HG03354 (cell line): ENCODE results near the gene RGPD3.
"Not testable (repeated sequence)": the region's sequence is repeated elsewhere in the genome, so short reads cannot be mapped to it uniquely, and the experiment has no call there.

Experiments
- ATAC-seq: cut with Tn5 transposase; IDR thresholded peaks from one replicate; pipeline ENCODE4 v1.9.1; 2021; ENCODE audit warnings: mild to moderate bottlenecking; ENCODE audit not compliant: unreplicated experiment, poor library complexity, severe bottlenecking

Gene RGPD3

DNA sequence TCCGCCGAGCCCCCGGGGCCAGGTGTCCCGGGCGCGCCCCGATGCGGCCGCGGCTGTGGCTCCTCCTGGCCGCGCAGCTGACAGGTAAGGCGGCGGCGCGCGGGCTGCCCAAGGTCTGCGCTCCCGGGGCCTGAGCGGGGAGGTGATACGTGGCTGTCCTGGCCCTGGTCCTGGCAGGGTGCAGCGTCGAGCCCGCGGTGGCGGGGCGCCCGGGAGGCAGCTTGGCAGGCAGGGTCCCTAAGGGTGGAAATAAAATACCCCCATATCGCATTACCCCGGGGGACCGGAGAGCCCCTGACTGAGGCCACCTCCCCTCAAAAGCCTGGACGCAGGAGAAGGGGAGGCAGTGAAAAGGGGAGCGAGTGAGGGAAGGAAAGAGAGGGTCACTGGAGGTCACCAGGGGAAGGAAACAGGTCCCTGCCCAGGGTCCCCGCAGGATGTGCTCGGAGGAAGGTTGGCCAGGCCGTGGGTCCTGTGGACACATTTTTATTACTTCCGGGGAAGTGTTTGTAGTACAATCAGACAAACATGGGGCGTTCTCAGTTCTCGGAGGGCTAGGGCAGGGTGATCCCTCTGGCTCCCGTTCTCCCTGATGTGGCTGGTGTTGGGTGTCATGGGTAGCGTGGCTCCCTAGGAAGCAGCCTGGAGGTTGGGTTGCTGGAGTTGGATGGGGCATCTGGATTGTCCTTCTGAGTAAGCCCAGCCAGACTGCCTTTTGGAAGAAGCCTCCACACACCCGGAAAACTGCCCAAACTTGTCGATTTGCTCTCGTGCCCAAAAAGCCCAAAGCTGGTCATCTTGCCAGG is 19.4 kb upstream of the RGPD3 start:
- ATAC-seq, result not testable (repeated sequence)

- not testable (repeated sequence) for ATAC-seq
Observed at GRCh38 chr2:106486551-106487385, 18.6 kb upstream of the RGPD3 start, which contains the start of gene CD8B2. TSS of gene CD8B2 (plus strand) at chr2:106487364. CDS start at chr2:106487427, 63 bp downstream.

- not testable (repeated sequence) for ATAC-seq
Observed at GRCh38 chr2:106479563-106479962, 11.3 kb upstream of the RGPD3 start.

- not testable (repeated sequence) for ATAC-seq
Observed at GRCh38 chr2:106477647-106478046, 9.4 kb upstream of the RGPD3 start.

DNA sequence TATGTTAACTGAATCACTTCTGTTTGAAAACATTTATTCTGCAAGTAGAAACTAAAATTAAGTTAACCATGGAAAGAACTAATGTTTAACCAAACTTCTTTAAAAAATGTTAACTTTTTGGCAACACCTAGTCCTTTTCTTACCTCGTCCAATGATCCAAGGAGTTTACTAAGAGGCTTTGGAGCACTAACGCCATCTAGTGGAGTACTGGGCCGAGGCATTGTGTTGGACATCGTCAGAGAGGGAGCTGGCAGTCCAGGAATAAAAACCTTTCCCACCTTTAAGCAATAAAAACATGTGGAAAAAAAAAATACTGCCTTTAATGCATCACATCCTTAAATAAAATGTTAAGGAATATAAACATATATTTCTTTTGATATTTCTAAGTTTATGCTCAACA is 2.4 kb upstream of the RGPD3 start:
- ATAC-seq, result peak; percentile 68

DNA sequence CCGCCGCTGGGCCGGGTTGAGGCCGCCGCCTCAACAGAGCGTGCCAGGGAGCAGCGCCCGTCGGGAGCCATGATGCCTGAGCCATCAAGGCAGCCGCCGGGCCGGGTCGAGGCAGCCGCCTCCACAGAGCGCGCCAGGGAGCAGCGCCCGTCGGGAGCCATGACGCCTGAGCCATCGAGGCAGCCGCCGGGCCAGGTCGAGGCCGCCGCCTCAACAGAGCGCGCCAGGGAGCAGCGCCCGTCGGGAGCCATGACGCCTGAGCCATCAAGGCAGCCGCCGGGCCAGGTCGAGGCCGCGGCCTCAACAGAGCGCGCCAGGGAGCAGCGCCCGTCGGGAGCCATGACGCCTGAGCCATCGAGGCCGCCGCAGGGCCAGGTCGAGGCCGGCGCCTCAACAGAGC is 697 bp downstream of the RGPD3 start:
- not testable (repeated sequence) for ATAC-seq

DNA sequence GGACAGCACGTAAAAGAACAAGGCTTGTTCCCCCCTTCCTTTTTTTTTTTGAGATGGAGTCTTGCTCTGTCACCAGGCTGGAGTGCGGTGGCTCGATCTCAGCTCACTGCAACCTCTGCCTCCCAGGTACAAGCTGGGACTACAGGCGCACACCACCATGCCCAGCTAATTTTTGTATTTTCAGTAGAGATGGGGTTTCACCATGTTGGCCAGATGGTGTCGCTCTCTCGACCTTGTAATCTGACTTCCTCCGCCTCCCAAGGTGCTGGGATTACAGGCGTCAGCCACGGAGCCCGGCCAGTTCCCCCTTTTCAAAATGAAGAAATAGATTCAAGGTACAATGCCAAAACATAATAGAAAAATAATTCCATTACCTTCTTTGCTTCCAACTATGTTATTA is 6.3 kb downstream of the RGPD3 start:
- ATAC-seq, result not testable (repeated sequence)

GRCh38 chr2:106390680-106391079 is 77.5 kb downstream of the RGPD3 start:
- ATAC-seq, result not testable (repeated sequence)

DNA sequence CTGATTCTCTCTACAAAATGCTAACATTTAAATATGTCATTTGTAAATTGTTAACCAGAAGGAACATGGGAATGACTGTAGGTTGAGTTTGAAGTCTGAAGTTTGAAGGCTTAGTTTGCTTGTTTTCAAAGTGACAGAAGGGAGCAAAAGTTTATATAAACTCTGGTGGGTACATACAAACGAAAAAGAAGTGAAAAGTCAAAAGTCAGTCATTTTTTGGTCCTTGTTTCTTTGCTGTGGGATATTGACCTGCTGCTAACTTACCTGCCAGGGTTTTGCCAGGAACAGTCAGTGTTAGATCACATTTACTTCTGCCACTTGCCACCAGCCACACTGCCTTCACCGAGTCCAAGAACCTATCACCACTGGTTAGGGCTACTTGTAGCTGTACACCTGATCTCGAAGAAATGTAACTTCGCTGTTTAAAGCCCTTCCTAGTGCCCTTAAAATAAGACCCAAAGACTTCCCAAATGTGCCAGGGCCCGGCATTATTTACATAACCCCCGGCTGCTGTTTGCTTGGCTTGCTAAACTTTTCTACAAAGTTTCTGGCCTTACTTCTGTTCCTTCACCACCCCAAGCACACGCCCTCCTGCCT is 79.3 kb downstream of the RGPD3 start:
- ATAC-seq, result not testable (repeated sequence)

GRCh38 chr2:106384548-106384947 is 83.7 kb downstream of the RGPD3 start:
- ATAC-seq, result not testable (repeated sequence)

- ATAC-seq, result not testable (repeated sequence)
Observed at GRCh38 chr2:106381867-106382266, 86.3 kb downstream of the RGPD3 start.

- ATAC-seq, result not testable (repeated sequence)
Observed at GRCh38 chr2:106379567-106379966, 88.6 kb downstream of the RGPD3 start.

DNA sequence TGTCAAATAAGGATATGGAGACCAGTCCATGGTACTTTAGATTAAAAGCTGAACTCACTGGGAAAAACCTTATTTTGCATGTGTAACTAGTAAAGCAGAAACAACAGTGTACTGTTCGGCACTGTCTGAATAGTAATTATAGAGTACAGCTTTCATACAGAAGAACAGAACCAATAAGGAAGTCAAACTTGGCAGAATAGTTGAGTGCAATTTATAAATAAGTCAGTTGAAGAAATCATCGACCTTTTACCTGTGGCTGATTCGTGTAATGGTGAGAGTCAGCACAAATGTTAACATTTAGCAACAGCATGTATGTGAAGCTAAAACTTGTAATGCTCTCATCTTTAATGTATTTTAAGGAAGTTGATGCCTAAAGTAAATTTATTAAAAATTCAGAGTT is 99.0 kb downstream of the RGPD3 start:
- peak; percentile 76 for ATAC-seq

- no peak for ATAC-seq
Observed at GRCh38 chr2:106366204-106366885, 101.9 kb downstream of the RGPD3 start.

DNA sequence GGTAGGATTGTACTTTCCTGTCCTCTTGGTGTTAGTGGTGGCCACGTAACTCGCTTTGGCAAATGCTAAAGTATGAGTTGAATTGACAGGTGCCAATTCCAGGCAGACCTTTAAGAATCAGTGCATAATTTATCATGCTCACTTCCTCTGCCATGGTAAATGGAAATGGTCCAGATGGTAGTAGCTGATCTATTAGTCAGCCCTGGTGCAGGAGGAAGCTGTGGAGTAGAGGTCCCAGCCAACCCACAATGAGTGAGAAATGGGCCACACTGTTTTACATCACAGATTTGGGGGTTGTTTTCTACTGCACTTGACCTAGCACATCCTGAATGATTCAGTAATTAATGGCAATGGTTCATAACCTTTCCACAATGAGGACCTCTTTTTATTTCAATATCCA is 104.4 kb downstream of the RGPD3 start:
- no peak for ATAC-seq

GRCh38 chr2:106362789-106363188 is 105.4 kb downstream of the RGPD3 start:
- ATAC-seq, result no peak

- ATAC-seq, result no peak
Observed at GRCh38 chr2:106359512-106359911, 108.7 kb downstream of the RGPD3 start.

DNA sequence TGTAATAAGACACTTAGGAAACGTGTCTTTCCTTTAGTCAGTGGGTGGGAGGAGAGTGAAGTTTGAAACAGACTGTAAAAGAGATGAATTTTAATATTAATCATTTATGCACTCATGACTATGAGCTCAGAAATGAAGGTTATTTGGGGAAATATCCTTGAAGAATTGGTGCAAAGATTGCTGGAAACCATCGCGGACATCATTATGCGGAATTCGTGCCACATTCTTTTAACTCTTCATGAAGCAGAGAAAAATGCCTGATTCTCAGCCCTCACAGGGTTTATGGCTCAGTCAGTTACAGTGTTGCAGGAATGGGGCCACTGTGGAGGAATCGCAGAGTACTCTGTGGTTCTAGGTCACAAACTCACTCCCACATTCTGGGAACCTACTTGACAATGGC is 109.7 kb downstream of the RGPD3 start:
- ATAC-seq, result no peak

- peak; percentile 79 for ATAC-seq
Observed at GRCh38 chr2:106358081-106358480, 110.1 kb downstream of the RGPD3 start.

- ATAC-seq, result peak; percentile 70
Observed at GRCh38 chr2:106356291-106356690, 111.9 kb downstream of the RGPD3 start.
